IPS-NIHi7 (cell line): Measurements from ENCODE around the gene CAMKK1.
"Not testable (repeated sequence)": the region's sequence is repeated elsewhere in the genome, so short reads cannot be mapped to it uniquely, and the experiment has no call there.

Experiments used
- DNase-seq: peaks from one replicate; pipeline ENCODE4 v3.0.0; 2012; ENCODE audit warnings: mixed read lengths; ENCODE audit errors: extremely low spot score

CAMKK1 gene

DNA sequence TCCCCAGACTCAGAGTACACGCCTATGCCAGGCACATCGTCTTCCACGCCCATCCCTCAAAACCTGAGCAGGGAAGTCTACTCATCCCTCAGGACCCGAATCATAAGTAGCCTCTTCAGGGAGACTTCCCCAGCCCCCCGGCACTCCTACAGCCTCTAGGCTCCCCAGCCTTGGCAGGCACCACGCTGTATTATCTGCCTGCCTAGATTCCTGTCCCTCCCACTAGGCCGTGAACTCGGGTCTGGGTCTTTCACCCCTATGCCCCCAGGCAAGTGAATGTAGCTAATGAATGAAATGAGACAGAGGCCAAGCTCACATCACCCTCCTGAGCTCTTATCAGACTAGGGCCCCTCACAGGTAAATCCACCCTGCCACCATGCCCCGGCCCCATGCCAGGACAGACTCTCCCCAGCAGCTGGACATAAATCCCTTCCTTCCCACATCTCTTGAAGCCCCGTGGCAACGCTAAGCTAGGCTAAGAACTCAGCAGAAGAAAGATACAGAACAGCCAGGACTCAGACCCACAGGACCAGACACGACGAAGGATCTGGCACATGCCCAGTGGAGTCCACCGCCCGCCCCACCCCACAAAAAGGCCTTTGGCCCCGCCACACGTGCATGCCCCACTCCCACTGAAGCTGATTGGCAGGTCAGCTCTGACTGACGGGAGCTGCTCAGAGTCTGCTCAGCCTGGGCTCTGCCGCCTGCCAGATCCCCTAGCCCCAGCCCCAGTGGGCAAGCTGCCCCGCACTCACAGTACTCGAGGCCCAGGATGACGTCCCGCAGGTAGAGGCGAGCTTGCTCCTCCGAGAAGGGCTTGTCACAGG is 13.0 kb downstream of the CAMKK1 start:
- no peak for DNase-seq

DNA sequence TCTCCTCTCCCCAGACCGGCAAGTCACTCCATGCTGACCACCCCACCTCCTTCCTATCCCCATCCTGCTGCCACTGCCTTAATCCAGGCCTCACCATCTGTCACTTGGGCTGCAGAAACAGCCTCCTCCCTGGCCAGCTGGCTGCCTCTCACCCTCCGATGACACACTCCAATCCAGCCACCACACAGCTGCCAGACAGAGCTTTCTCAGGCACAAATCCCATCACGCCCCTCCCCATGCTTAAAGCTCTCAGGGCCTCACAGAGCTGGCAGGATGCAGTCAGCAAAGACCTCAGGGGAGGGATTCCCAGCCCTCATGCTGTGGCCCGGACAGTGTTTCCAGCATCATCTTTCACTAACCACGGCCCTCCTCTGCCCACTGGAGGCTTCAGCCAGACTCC is 13.7 kb downstream of the CAMKK1 start:
- no peak for DNase-seq

DNA sequence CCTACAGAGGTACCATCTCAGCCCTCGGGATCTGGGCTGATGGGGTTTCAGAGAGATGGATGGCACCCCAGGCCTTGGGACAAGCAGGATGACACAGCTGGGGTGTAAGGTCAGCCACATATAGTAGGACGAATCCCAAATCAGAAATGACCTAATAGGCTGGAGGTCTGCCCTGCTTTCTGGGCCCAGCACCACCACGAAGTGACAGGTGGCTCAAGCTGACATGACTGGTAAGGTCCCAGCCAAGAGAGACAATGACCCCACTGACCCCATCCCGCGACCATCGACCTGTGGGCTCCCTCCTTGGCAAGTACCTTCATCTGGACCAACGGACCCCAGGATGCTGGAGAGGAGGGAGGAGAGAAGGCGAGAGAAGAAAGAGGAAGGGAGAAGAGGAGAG is 15.6 kb downstream of the CAMKK1 start:
- DNase-seq = no peak

DNA sequence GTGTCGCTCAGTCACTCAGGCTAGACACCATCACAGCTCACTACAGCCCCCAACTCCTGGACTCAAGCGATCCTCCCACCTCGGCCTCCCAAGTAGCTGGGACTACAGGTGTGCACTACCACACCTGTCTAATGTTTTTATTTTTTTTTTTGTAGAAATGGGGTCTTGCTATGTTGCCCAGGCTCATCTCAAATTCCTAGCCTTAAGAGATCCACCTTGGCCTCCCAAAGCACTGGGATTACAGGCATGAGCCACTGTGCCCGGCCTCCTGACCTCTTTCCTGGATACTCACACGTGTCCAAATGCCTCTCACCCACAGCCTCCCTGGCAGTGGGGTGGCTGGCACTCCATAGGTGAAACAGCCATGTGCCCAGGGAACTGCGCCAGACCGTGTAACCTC is 17.5 kb downstream of the CAMKK1 start:
- DNase-seq = no peak

DNA sequence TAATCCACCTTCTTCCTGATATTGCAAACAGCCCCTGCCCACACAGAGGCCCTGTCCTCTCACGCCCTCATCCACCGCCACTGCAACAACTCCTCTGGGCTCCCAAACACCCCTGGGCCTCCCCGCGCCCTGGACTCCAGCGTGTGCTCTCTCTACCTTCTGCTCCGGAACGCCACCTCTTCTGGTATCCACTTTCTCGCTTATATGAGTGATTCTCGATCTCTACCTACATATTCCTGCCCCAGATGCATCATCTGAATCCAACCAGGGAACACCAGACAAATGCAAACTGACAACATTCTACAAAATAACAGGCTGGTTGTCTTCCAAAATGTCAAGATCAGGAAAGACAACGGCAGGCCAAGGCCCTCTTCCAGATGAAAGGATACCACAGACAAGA is 19.0 kb downstream of the CAMKK1 start:
- DNase-seq = no peak

DNA sequence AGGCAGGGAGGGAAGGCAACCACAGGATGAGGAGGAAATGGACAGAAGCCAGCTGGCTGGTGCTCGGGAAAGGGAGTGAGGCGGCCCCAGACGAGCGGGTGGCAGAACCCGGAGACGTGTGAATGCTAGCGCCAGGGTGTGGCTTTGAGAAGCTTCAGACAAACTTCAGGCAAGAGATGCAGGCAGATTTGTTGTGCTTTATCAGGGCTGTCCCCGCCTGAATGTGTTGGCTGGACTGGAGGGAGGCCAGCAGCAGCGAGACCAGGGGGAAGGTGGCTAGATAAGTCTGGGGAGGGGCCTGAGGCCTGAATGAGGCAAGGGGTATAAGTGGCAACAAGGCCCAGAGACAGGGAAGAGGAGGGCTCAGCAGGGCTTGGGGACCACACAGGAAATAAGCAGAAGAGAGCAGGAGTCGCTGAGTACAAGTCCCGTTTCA is 22.0 kb downstream of the CAMKK1 start:
- DNase-seq = no peak

DNA sequence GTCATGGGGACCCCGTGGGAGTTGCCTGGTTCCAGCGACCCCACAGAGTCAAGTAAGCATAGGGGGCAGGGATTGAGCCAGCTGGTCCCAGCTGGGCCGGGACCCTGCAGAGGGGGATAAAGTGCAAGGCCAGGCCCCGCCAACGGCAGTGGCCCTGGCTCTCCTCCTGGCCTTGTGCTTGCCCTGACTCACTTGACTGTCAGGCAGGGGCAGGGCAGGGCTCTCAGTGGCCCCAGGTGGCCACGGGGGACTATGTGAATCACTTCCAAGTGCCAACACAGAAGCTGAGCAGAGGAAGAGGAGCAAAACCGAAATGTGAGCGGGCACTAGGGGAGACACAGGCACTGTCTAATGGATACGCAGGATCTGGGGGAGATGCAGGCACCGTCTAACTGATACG is 25.2 kb downstream of the CAMKK1 start:
- DNase-seq = no peak

DNA sequence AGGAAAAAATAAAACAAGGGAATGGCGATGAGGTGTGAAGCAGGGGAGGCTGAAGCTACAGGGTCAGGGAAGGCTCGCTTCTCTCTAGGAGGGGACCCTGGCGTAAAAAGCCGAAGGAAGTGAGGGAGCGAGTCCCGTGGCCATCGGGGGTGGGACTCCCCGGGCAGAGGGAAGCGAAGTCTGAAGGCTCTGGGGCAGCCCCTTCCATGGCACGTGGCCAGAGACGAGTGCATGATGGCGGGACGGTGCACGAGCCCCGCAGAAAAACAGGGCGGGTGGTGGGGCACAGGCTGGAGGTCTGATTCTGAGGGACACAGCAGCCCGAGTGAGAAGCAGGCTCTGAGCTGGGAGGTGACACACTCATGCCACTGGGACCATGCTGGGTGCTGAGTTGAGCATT is 25.7 kb downstream of the CAMKK1 start:
- no peak for DNase-seq

DNA sequence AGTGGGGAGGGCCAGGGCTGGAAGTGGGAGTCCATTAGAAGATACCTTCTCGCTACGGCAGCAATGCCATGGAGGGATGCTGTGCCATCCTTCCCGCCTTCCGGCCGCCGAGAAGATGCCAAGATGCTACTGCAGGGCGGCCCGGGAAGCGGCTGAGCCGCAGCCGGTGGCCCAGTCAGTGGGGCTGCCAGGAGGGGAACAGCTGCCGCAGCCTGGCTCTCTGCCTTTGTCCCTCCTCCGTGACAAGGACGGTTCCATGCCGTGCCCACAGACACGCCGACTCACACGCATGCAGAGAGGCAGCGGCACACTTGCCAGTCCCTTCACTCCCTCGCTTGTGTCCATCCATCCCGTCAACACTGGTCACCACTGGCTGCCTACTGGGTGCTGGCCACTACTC is 26.6 kb downstream of the CAMKK1 start:
- no peak for DNase-seq

DNA sequence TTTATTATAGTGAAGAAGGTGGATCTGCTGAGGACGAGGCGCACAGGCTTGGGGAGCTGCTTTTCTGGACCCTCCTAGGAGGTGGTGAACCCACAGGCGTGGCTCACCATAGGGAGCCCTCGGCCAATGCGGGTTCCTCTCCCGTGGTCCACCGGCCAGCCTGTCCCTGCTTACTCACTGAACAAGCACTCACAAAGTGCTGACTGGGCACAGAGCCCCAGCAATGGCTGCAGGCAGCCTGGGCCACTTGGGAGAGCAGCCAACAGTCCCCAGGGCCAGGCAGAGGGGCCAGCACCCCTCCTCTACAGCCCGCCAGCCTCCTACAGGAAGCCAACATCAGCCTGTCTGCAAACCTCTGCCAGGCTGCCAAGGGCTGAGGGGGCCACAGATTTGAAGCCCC is 27.7 kb downstream of the CAMKK1 start:
- DNase-seq = no peak

DNA sequence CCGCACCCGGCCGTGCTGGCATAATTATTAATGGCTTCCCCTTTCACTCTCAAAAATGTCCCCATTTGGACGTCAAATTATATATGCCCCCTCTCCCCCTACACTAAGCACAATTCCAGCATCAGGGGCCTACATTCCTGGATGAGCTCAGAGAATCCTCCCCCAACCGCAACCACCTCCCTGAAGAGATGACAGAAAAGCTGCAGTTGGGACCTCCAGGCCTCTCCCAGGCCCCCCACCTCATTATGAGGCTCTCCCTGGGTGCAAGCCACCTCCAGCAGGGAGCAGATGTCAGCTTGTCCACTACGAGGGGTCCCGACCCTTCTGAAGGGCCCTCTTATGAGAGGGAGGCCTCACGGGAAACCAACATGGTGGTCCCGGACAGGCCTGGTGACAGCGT is 28.3 kb downstream of the CAMKK1 start:
- DNase-seq = no peak

DNA sequence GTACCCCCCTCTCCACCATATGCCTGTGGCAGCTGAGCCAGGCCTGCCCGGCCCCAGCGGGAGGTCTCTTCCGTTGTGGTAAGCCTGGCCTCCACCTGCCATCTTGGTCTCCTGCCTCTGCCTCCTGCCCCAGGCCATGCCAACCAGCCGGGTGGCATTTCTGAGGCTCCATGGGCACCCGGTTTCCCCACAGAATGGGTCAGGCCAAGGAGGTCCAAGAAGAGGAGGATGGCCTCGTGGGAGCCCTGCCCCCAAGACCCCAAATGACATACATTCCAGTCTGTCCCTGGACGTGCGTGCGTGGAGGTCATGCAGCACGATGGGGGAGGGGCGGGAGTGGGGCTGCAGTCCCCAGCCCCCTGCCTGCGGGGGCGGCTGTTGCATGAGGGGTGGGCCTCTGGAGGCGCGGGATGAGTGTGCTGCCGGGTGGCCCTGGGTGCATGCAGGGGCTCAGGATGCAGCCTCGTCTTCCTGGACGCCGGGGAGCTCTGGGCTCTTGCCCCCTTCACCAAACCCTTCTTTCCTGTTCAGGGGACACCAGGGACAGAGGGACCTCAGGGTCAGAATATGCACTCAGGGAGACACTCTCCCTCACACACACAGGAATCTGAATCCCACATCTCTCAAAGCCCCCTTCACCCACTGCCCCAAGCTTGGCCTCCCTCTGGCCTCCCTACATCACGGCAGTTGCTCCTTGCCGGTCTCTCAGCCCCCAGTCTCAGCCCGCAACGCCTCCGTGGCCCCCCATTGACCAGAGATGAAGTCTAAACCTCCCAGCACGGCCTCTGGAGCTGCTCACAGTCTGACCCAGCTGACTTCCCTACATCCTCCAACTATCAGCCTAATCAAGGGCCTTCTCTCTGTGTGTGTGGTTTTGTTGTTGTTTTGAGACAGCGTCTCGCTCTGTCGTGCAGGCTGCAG is 30.8 kb downstream of the CAMKK1 start:
- DNase-seq = no peak

DNA sequence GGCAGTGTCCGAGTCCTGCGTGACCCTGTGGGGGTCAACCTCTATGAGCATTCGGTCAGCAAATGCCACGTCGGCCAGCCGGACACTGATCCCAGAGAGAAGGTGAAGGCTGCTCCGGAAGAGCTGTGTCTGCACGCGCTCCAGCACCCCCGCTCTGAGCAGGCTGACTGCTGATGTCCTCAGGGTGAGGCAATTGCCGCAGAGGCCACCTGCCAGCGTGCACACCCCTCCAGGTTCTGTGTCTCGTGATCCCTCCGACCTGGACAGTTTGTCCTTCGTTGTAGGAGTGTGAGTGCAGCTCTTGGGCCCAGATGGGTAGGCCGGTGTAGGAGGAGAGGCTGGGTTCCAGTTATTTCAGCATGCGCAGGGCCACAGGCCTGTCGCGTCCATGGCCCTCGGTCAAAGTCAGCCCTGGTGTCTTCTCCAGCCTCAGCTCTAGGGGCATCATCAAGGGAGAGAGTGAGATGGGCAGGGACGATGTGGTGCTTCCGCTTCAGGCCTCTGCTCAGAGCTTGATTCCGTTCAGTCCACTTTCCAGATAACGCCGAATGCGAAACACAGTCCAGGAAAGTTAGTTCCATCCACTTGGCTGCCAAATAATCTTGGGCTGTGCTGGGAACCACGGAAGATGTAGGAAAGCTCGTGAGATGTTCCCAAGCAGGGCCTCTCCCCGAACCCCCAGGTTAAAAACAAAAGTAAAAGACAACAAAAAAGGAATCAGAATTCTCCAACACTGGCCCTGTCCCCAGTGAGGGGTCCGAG is 31.7 kb downstream of the CAMKK1 start:
- DNase-seq = no peak

DNA sequence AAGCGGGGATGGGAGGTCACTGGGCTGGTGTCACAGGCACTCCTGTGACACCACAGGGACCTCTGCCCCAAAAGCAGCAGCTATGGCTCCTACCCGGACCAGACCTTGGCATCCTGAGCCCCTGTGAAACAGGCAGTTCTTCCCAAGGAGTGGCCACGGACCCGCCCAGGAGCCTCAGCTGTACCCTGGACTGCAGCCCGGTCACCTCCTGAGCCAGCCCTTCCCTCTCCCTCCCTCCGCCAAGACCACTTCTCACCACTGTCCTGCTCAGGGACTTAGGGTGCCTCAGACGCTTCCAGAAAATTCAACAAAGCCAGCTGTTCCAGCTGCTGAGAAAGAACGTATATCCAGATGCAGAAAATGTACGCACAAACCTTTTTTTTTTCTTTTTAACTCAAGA is 32.9 kb downstream of the CAMKK1 start:
- DNase-seq = no peak

DNA sequence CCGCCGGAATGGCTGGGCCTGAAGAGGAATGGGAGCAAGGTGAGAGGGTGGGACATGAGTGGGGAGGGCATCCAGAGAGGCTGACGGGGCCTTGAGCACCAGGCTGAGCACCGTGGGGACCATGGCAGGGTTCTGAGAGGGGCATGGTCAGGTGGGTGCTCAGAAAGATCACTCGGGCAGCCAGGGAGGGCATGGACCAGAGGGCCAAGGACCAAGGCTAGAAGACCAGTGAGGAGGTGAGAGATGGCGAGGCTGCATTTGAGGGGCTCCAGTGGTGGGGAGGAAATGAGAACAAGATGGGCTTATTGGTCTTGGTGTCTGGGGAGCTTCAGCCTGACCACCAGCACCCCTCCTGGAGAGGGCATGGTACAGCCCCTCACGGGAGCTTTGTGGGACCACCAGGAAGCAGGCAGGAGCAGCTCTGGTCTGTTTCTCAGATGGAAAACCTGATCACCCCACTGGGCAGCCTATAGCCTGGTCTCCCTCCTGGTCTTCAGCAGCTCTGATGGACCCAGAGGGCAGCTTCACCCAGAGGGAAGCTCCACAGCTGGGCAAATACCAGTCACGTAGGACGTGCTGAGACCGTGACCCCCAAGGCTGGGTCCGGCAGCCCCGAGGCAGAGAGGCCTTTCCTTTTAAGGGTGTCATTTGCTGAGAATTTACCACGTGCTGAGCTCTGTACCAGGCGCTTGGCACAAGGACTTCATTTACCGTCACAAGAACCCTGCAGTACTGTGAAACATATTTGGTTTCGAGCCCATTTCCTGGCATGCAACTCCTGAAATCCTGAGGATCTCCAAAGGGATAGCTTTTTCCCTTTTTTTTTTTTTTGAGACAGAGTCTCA is 35.4 kb downstream of the CAMKK1 start:
- no peak for DNase-seq

DNA sequence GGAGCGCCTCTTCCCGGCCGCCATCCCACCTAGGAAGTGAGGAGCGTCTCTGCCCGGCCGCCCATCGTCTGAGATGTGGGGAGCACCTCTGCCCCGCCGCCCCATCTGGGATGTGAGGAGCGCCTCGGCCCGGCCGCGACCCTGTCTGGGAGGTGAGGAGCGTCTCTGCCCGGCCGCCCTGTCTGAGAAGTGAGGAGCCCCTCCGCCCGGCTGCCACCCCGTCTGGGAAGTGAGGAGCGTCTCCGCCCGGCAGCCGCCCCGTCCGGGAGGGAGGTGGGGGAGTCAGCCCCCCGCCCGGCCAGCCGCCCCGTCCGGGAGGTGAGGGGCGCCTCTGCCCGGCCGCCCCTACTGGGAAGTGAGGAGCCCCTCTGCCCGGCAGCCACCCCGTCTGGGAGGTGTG is 38.6 kb downstream of the CAMKK1 start:
- DNase-seq = not testable (repeated sequence)

DNA sequence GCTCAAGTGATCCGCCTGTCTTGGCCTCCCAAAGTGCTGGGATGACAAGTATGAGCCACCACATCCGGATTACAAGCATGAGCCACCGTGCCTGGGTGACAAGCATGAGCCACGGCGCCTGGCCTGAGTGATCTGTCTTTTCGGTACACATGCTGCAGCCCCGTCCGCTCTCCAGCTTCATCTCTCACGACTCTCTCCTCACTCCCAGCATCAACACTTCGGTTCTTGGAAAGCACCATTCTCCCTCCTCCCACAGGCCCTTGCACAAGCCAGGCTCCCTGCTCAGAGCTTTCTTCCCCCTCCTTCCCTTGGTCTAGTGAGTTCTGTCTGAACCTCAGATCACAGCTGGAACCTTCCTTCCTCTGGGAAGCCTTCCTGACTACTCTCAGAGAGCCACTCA is 40.3 kb downstream of the CAMKK1 start:
- DNase-seq = no peak

DNA sequence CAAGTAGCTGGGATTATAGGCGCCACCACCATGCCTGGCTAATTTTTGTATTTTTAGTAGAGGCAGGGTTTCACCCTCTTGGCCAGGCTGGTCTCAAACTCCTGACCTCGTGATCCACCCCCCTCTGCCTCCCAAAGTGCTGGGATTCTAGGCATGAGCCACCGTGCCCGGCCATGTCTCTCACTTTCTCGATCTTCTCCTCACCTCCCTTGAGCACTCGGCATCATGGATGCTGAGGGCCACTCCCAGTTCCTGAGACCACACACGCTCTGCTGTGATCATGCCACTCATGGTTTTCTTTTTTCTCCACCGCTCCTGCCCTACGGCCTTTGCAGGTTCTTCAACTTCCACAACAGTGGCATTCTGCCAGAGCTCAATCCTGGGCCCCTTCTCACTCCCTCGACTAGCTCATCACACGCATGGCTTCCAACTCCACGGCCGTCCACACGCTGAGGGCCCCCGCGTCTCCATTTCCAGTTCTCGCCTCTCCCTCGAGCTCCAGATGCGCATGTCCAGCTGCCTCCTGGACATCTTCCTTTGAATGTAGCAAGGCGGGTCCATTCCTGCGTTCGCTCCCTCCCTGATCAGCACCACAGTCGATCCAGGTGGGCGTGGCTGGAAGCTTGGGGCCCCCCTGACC is 41.3 kb downstream of the CAMKK1 start:
- no peak for DNase-seq

DNA sequence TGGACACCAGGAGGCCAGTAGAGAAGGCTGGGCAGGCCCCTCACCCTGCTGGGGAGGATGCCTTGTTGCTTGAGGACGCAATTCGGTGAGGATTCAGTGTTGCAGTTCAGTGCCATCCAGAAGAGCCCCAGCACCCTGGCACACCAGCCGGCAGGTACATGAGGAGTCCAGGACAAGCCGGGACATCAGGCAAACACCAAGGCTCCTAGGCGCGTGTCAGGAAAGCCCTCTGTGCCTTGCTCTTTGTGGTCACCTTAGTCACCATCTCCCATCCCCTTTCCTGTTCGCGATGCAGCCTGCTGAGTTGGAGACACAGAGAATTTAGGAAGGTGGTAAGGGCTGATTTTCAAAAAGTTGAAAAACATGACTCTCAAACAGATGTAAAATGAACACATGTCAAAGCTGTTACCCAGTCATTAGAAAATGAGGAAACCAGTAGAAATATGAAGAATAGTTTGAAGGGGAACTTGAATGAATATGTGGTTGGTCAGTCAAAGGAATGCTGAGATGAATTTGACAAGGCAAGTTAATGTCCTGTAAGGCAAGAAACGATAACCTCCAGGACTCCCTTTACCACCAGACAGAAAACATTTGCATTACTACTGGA is 44.5 kb downstream of the CAMKK1 start:
- DNase-seq = no peak

DNA sequence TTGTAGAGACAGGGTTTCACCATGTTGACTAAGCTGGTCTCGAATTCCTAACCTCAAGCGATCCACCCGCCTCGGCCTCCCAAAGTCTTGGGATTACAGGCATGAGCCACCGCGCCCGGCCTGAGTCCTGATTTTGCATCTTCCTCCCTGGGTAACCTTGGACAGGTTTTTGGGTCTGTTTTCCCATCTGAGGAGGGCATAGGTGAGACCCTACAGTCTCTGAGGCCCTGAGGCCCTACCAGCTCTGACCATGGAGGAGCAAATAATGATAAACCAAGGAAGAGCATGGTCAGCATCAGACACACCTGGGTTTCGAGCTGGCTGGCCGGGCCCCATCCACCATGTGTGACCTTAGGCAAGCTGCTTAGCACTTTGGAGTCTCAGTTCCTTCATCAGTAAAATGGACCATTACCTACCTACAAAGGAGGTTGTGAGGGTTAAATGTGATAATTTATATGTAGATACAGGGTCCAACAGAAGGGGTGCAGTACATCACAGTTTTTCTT is 45.6 kb downstream of the CAMKK1 start:
- DNase-seq = no peak
